ENCODE data around the gene SPSB2. TPM values are rescaled to one million over a fixed set of nuclear protein-coding genes. Genes with fewer than 3 reads are reported as not detected.

SPSB2 gene
- total RNA-seq, 2 experiments from 2014 or later: 16.4 to 17.0 TPM

DNA sequence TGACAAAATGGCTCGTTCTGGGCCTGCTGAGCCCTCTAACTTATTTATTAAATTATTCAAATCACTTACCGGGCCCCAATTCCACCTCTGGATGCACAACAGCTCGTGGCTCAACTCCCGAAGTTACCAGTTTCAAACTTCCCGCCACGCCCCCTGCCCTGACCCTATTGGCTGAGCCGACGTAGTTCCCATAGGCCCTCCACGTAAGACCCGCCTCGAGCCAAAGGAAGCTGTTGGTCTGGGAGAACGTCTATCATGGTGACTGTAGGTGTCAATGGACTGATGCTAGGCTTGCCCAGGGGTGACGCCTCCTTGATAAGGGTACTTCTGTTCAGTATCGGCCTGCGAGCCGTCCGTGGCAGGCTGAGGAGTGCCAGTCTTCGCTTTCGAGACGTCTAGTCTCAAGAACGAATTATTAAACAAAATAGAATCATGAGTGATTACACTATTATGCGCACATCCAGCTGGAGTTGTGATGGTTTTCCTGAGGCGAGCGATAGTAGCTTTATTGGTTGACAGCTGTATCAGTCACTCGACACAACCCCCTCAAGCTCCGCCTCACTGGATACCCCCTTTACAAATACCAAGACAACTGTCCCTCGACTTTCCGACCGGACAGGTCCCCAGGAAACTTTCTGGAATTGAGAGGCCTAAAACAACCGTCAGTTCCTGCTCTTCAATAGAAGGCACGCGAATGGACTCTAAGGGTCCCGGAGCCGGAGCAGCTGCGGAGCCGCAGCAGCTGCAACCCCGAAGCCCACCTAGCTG lies 21.8 kb downstream of the SPSB2 start, which contains the start of gene CDCA3:
Gene CDCA3, minus strand, starts transcription at position 134 of the 768 bp plus-strand sequence. CDS start 334 bp downstream, outside the sequence.
- Mint-ChIP-seq H3K27ac (peak within 1 kb of the TSS; percentile 99), H3K4me1 (peaks cover 37% of the 10 kb centered on the region), H3K36me3 (peaks cover 34% of the 10 kb centered on the region), H3K27me3 (no peaks in the 10 kb centered on the region), H3K4me3 (peak within 1 kb of the TSS; percentile 96), H3K9me3 (no peaks in the 10 kb centered on the region)
- POLR2A ChIA-PET: interaction anchor here (0.6 to 7.2 kb wide), 37 partner anchors 9 to 1232 kb away, joined by 3 to 106 read pairs (median 5); partner anchors contain the start of genes C12orf57, C1RL, COPS7A and ENO2
- ATAC-seq (ENCODE audit: low read depth) (peak; percentile 55), DNase-seq (peak; percentile 86)

- ATAC-seq (ENCODE audit: low read depth): no peak
- POLR2A ChIA-PET: interaction anchor here (0.6 to 7.2 kb wide), 26 partner anchors 10 to 318 kb away, joined by 3 to 106 read pairs (median 10); partner anchors contain the start of genes C12orf57, C1RL, COPS7A and ENO2
- H3K4me3 Mint-ChIP-seq: peak overlapping the region; percentile 96
- no peak for DNase-seq
- no peaks in the 10 kb centered on the region for H3K27me3 Mint-ChIP-seq
- H3K4me1 Mint-ChIP-seq: peaks cover 37% of the 10 kb centered on the region
- no peaks in the 10 kb centered on the region for H3K9me3 Mint-ChIP-seq
- peak overlapping the region; percentile 99 for H3K27ac Mint-ChIP-seq
- H3K36me3 Mint-ChIP-seq: peaks cover 34% of the 10 kb centered on the region
Measured at GRCh38 chr12:6850796-6851152, 22.3 kb downstream of the SPSB2 start.

GRCh38 chr12:6849976-6850560 lies 23.0 kb downstream of the SPSB2 start:
- H3K27ac Mint-ChIP-seq: peak overlapping the region; percentile 84
- H3K4me3 Mint-ChIP-seq: peak overlapping the region; percentile 96
- POLR2A ChIA-PET: interaction anchor here (0.5 to 7.2 kb wide), 4 partner anchors 9 to 123 kb away, joined by 3 to 106 read pairs (median 13); partner anchors contain the start of genes GNB3 and TPI1
- DNase-seq (no peak), ATAC-seq (ENCODE audit: low read depth) (no peak)
- no peaks in the 10 kb centered on the region for H3K9me3 Mint-ChIP-seq
- no peaks in the 10 kb centered on the region for H3K27me3 Mint-ChIP-seq
- H3K4me1 Mint-ChIP-seq: peaks cover 37% of the 10 kb centered on the region
- H3K36me3 Mint-ChIP-seq: peaks cover 34% of the 10 kb centered on the region

DNA sequence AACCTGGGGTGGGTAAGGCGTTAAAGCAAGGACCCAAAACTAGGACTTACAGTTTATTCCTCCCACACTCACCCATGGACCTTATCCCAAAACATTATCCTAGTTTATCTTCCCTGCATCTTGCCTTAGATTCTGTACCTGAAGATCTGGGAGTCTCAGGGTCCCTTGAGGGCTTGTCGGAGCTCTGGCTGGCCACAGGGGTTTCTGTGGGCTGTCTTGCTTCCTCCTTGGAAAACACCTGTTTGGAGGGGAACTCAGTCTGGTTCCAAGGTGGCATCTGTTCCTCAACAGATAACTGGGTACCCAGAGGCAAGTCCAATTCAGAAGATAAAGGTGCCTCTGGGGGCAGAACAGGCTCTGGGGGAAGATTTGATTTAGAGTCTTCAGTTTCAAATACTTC lies 23.7 kb downstream of the SPSB2 start:
- Mint-ChIP-seq H3K4me1 (peaks cover 35% of the 10 kb centered on the region), H3K4me3 (peak overlapping the region; percentile 96), H3K9me3 (no peaks in the 10 kb centered on the region), H3K27me3 (no peaks in the 10 kb centered on the region), H3K27ac (peak overlapping the region; percentile 69), H3K36me3 (peaks cover 34% of the 10 kb centered on the region)
- ATAC-seq (ENCODE audit: low read depth) (no peak), DNase-seq (no peak)
- POLR2A ChIA-PET: interaction anchor here (1.4 to 7.2 kb wide), 3 partner anchors 8 to 17 kb away, joined by 4 to 106 read pairs (median 20); partner anchors contain the start of genes GNB3 and TPI1

- POLR2A ChIA-PET: interaction anchor here (0.7 to 1.4 kb wide), 2 partner anchors 19 to 158 kb away, joined by 3 to 6 read pairs; partner anchors contain the start of genes TPI1 and ZNF384
- ATAC-seq (ENCODE audit: low read depth) (no peak), DNase-seq (no peak)
- peak overlapping the region; percentile 57 for H3K27ac Mint-ChIP-seq
- H3K9me3 Mint-ChIP-seq: no peaks in the 10 kb centered on the region
- no peaks in the 10 kb centered on the region for H3K27me3 Mint-ChIP-seq
- H3K36me3 Mint-ChIP-seq: peaks cover 32% of the 10 kb centered on the region
- peaks cover 21% of the 10 kb centered on the region for H3K4me1 Mint-ChIP-seq
- no peak overlapping the region for H3K4me3 Mint-ChIP-seq
Measured at GRCh38 chr12:6847676-6848075, 25.4 kb downstream of the SPSB2 start.

GRCh38 chr12:6846316-6846869 lies 26.7 kb downstream of the SPSB2 start:
- POLR2A ChIA-PET: interaction anchor here (1.0 kb wide), 1 partner anchor 21 kb away, joined by 4 read pairs; the partner anchor contains the start of gene TPI1
- DNase-seq (no peak), ATAC-seq (ENCODE audit: low read depth) (no peak)
- Mint-ChIP-seq H3K36me3 (peaks cover 32% of the 10 kb centered on the region), H3K4me3 (no peak overlapping the region), H3K9me3 (no peaks in the 10 kb centered on the region), H3K27ac (no peak overlapping the region), H3K4me1 (peaks cover 21% of the 10 kb centered on the region), H3K27me3 (no peaks in the 10 kb centered on the region)

DNA sequence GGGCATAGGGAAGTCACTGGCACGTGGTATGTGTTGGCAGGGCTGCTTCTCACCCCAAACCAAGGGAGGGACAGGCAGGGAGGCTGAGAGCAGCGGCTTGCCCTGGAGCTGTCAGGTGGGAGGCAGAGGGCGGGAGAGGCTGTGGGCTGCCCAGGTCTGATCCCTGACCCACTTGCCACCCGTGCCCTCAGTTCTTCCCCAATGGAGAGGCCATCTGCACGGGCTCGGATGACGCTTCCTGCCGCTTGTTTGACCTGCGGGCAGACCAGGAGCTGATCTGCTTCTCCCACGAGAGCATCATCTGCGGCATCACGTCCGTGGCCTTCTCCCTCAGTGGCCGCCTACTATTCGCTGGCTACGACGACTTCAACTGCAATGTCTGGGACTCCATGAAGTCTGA lies 27.7 kb downstream of the SPSB2 start:
- DNase-seq (no peak), ATAC-seq (ENCODE audit: low read depth) (no peak)
- H3K4me1 Mint-ChIP-seq: peaks cover 18% of the 10 kb centered on the region
- POLR2A ChIA-PET: interaction anchor here (1.0 kb wide), 1 partner anchor 22 kb away, joined by 4 read pairs; the partner anchor contains the start of gene TPI1
- peaks cover 28% of the 10 kb centered on the region for H3K36me3 Mint-ChIP-seq
- H3K9me3 Mint-ChIP-seq: no peaks in the 10 kb centered on the region
- H3K27me3 Mint-ChIP-seq: no peaks in the 10 kb centered on the region
- no peak overlapping the region for H3K4me3 Mint-ChIP-seq
- H3K27ac Mint-ChIP-seq: no peak overlapping the region

- peaks cover 3% of the 10 kb centered on the region for H3K4me1 Mint-ChIP-seq
- H3K9me3 Mint-ChIP-seq: no peaks in the 10 kb centered on the region
- ATAC-seq (ENCODE audit: low read depth): no peak
- peaks cover 14% of the 10 kb centered on the region for H3K36me3 Mint-ChIP-seq
- no peak for DNase-seq
- POLR2A ChIA-PET: interaction anchor here (1.0 to 1.5 kb wide), 3 partner anchors 10 to 30 kb away, joined by 3 read pairs; partner anchors contain the start of gene SPSB2
- no peak overlapping the region for H3K4me3 Mint-ChIP-seq
- H3K27ac Mint-ChIP-seq: no peak overlapping the region
- no peaks in the 10 kb centered on the region for H3K27me3 Mint-ChIP-seq
Measured at GRCh38 chr12:6843118-6843902, 29.8 kb downstream of the SPSB2 start.

DNA sequence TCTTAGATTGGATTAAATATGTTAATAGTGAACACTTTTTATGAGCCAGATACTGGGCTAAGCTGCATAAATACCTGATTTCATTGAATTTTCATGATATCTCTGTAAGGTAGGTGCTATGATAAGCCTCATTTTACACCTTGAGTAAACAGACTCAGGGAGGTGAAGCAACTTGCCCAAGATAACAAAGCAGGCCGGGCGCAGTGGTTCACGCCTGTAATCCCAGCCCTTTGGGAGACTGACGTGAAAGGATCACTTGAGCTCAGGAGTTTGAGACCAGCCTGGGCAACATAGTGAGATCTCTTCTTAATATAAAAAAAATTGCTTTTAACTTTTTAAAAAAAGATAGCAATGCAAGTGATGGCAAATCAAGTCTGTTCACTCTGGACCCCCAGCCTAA lies 31.0 kb downstream of the SPSB2 start:
- no peak overlapping the region for H3K27ac Mint-ChIP-seq
- ATAC-seq (ENCODE audit: low read depth) (no peak), DNase-seq (no peak)
- no peaks in the 10 kb centered on the region for H3K27me3 Mint-ChIP-seq
- H3K9me3 Mint-ChIP-seq: no peaks in the 10 kb centered on the region
- H3K4me1 Mint-ChIP-seq: no peaks in the 10 kb centered on the region
- H3K4me3 Mint-ChIP-seq: no peak overlapping the region
- H3K36me3 Mint-ChIP-seq: peaks cover 7% of the 10 kb centered on the region
- POLR2A ChIA-PET: interaction anchor here (0.8 to 3.6 kb wide), 4 partner anchors 9 to 49 kb away, joined by 3 to 20 read pairs (median 3); partner anchors contain the start of genes CDCA3, SPSB2 and USP5

- ATAC-seq (ENCODE audit: low read depth): no peak
- Mint-ChIP-seq H3K27me3 (no peaks in the 10 kb centered on the region), H3K36me3 (peaks cover 2% of the 10 kb centered on the region), H3K4me3 (no peak within 1 kb of the TSS), H3K4me1 (no peaks in the 10 kb centered on the region), H3K27ac (no peak within 1 kb of the TSS), H3K9me3 (no peaks in the 10 kb centered on the region)
- no peak for DNase-seq
- POLR2A ChIA-PET: interaction anchor here (0.6 to 3.6 kb wide), 3 partner anchors 11 to 103 kb away, joined by 3 to 20 read pairs (median 3); partner anchors contain the start of genes C12orf57, CDCA3, RNU7-1 and TPI1
Measured at GRCh38 chr12:6840761-6841515, 32.2 kb downstream of the SPSB2 start, which contains the start of gene GNB3. Gene GNB3 (plus strand): TSS chr12:6840925. CDS start chr12:6841288, 363 bp downstream.

- Mint-ChIP-seq H3K4me3 (no peak overlapping the region), H3K36me3 (no peaks in the 10 kb centered on the region), H3K27ac (no peak overlapping the region), H3K27me3 (no peaks in the 10 kb centered on the region), H3K4me1 (peaks cover 4% of the 10 kb centered on the region), H3K9me3 (no peaks in the 10 kb centered on the region)
- ATAC-seq (ENCODE audit: low read depth) (no peak), DNase-seq (no peak)
- POLR2A ChIA-PET: interaction anchor here (0.6 to 3.6 kb wide), 3 partner anchors 11 to 103 kb away, joined by 3 to 20 read pairs (median 3); partner anchors contain the start of genes C12orf57, CDCA3, RNU7-1 and TPI1
Measured at GRCh38 chr12:6840330-6840729, 32.8 kb downstream of the SPSB2 start.
